Ovary (tissue), 3 donors: ENCODE measurements around the gene ERI2.

ENCODE experiments used
- EP300 ChIP-seq: sonication (generic); formaldehyde crosslinking; IDR thresholded peaks from one replicate; pipeline ENCODE4 v1.6.1; 2017; ENCODE audit warnings: antibody characterized with exemption
- POLR2A ChIP-seq: fragments of 450-650 bp; IDR thresholded peaks from one replicate; pipeline ENCODE4 v1.6.1; 2017; ENCODE audit warnings: antibody characterized with exemption, mild to moderate bottlenecking, moderate library complexity
- TF ChIP-seq, protein P1 (sequence below), 3 donors: fragments of 450-650 bp in 2 of 3; fragments of 200-600 bp in 1 of 3; IDR thresholded peaks; one replicate each; pipeline versions ENCODE4 v1.5.1 to v1.8.0; 2016 to 2022; ENCODE audit warnings: antibody characterized with exemption in 3 of 3, mild to moderate bottlenecking in 1 of 3
- donor health status: DM: no; HTN: no; CAD: no.

DNA sequence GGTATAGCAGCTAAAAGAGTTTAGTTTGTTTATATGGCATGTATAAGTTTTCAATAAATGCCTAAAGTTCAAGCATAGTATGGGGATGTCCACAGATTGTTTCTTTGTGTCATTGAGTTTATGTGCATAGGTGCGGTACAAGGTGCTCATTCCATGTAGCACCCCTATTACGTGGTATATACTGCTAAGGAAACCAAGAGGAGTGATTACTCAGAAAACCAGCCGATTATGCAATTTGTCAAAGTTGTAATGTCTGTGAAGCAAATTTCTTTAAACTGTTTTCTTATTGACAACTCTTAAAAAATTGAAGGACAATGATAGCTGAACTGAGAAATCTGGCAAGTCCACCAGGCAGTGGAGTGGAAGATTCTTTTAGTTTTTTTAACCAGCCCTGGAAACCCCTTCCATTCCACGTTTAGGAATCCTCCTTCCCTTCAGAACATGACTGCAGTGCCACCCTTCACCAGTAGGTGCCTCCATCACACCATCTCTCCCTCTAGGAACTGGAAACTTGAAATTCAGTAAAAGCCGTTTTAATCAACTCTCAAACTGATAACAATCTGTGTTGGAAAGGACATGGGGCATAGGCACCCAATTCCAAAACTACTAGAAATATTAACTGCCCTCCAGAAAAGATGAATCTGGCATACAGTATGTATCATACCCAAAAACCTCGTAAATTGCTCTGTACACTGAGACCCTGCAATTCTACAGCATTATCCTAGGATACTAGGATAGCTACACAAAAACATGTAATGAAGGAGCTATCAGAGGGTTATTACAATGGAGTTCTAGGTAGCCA lies 43.5 kb upstream of the ERI2 start:
- TF ChIP-seq POLR2A (no peak), EP300 (no peak)
- TF ChIP-seq, protein P1, sequence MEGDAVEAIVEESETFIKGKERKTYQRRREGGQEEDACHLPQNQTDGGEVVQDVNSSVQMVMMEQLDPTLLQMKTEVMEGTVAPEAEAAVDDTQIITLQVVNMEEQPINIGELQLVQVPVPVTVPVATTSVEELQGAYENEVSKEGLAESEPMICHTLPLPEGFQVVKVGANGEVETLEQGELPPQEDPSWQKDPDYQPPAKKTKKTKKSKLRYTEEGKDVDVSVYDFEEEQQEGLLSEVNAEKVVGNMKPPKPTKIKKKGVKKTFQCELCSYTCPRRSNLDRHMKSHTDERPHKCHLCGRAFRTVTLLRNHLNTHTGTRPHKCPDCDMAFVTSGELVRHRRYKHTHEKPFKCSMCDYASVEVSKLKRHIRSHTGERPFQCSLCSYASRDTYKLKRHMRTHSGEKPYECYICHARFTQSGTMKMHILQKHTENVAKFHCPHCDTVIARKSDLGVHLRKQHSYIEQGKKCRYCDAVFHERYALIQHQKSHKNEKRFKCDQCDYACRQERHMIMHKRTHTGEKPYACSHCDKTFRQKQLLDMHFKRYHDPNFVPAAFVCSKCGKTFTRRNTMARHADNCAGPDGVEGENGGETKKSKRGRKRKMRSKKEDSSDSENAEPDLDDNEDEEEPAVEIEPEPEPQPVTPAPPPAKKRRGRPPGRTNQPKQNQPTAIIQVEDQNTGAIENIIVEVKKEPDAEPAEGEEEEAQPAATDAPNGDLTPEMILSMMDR (IDR thresholded peaks at IDR 0.05): peak; percentile 76 to 90 (median 90)
